ENCODE results near the gene GNGT2.

Gene GNGT2

GRCh38 chr17:49235896-49236295 lies 25.5 kb upstream of the GNGT2 start:
- no peak overlapping the region for H3K9ac ChIP-seq (ENCODE audit: low read length)
- no peaks in the 10 kb centered on the region for H3K36me3 ChIP-seq (replicated peaks; ENCODE audit: insufficient read depth, low read length)
- H3K9me3 ChIP-seq (replicated peaks; ENCODE audit: insufficient read depth, low read length) = no peaks in the 10 kb centered on the region

GRCh38 chr17:49234509-49235080 lies 24.2 kb upstream of the GNGT2 start:
- Histone ChIP-seq H4K20me1 (ENCODE audit: insufficient read depth, low read length) (no peaks in the 10 kb centered on the region), H3K27me3 (replicated peaks; ENCODE audit: insufficient read depth, low read length) (peaks cover 52% of the 10 kb centered on the region), H3K79me2 (ENCODE audit: low read length) (no peaks in the 10 kb centered on the region), H3K36me3 (replicated peaks; ENCODE audit: insufficient read depth, low read length) (no peaks in the 10 kb centered on the region), H3K9ac (ENCODE audit: low read length) (no peak overlapping the region), H3F3A (ENCODE audit: insufficient read depth, low read length) (no peaks in the 10 kb centered on the region), H3K4me3 (ENCODE audit: low read length) (no peak overlapping the region), H3K4me1 (ENCODE audit: low read length) (0 out of 2 replicates have a peak, but pooled peaks cover 4% of the 10 kb centered on the region), H3K4me2 (ENCODE audit: low read depth, low read length) (no peak overlapping the region), H3K9me2 (replicated peaks; ENCODE audit: insufficient read depth, low read length) (no peaks in the 10 kb centered on the region), H3K27ac (ENCODE audit: low read length) (no peak overlapping the region), H3K9me3 (replicated peaks; ENCODE audit: insufficient read depth, low read length) (no peaks in the 10 kb centered on the region), H2AFZ (ENCODE audit: low read length) (no peak overlapping the region)
- no peak for DNase-seq
- no peak for TF ChIP-seq EZH2phosphoT487 (IDR thresholded peaks at IDR 0.05; ENCODE audit: low read length)

More at GRCh38 chr17:49235896-49236295, 25.5 kb upstream of the GNGT2 start:
- Histone ChIP-seq H3K27ac (ENCODE audit: low read length) (no peak overlapping the region), H3F3A (ENCODE audit: insufficient read depth, low read length) (no peaks in the 10 kb centered on the region), H3K79me2 (ENCODE audit: low read length) (no peaks in the 10 kb centered on the region), H3K9me2 (replicated peaks; ENCODE audit: insufficient read depth, low read length) (no peaks in the 10 kb centered on the region), H3K4me3 (ENCODE audit: low read length) (no peak overlapping the region), H4K20me1 (ENCODE audit: insufficient read depth, low read length) (no peaks in the 10 kb centered on the region), H3K4me1 (ENCODE audit: low read length) (no peaks in the 10 kb centered on the region), H3K27me3 (replicated peaks; ENCODE audit: insufficient read depth, low read length) (peaks cover 44% of the 10 kb centered on the region), H2AFZ (ENCODE audit: low read length) (no peak overlapping the region), H3K4me2 (ENCODE audit: low read depth, low read length) (no peak overlapping the region)
- TF ChIP-seq EZH2 (optimal IDR thresholded peaks at IDR 0.05; ENCODE audit: low read depth, low read length) (no peak), CTCF (IDR thresholded peaks at IDR 0.05; ENCODE audit: low read length) (no peak), EZH2phosphoT487 (IDR thresholded peaks at IDR 0.05; ENCODE audit: low read length) (no peak)
- no peak for DNase-seq

GRCh38 chr17:49231563-49231894 lies 21.2 kb upstream of the GNGT2 start:
- TF ChIP-seq EZH2 (optimal IDR thresholded peaks at IDR 0.05; ENCODE audit: low read depth, low read length) = no peak
- no peak for TF ChIP-seq CTCF (IDR thresholded peaks at IDR 0.05; ENCODE audit: low read length)
- TF ChIP-seq EZH2phosphoT487 (IDR thresholded peaks at IDR 0.05; ENCODE audit: low read length) = no peak
- Histone ChIP-seq H4K20me1 (ENCODE audit: insufficient read depth, low read length) (no peaks in the 10 kb centered on the region), H3K27ac (ENCODE audit: low read length) (no peak overlapping the region), H3F3A (ENCODE audit: insufficient read depth, low read length) (no peaks in the 10 kb centered on the region), H3K4me2 (ENCODE audit: low read depth, low read length) (peak overlapping the region; percentile 98), H3K9me2 (replicated peaks; ENCODE audit: insufficient read depth, low read length) (no peaks in the 10 kb centered on the region), H3K4me1 (ENCODE audit: low read length) (0 out of 2 replicates have a peak, but pooled peaks cover 4% of the 10 kb centered on the region), H3K79me2 (ENCODE audit: low read length) (no peaks in the 10 kb centered on the region), H3K36me3 (replicated peaks; ENCODE audit: insufficient read depth, low read length) (no peaks in the 10 kb centered on the region), H3K9ac (ENCODE audit: low read length) (no peak overlapping the region), H3K9me3 (replicated peaks; ENCODE audit: insufficient read depth, low read length) (no peaks in the 10 kb centered on the region), H3K4me3 (ENCODE audit: low read length) (peak overlapping the region; percentile 91), H2AFZ (ENCODE audit: low read length) (peak overlapping the region; percentile 80; the same call in 1 of the 2 replicates), H3K27me3 (replicated peaks; ENCODE audit: insufficient read depth, low read length) (peaks cover 71% of the 10 kb centered on the region)
- no peak for DNase-seq
